IMR-90 (cell line): ENCODE data around the gene APP.

Experiments used
- FOS ChIP-seq: fragments of 150-350 bp; IDR thresholded peaks from 2 replicates; pipeline ENCODE4 v1.6.1; 2016; ENCODE audit warnings: low read depth, low read length
- TF ChIP-seq, protein P1 (sequence below): conservative IDR thresholded peaks from 2 replicates; pipeline ENCODE4 v1.5.1; 2012; ENCODE audit warnings: mild to moderate bottlenecking, low read depth, low read length, improper control_type of control experiment

- TF ChIP-seq, protein P1, sequence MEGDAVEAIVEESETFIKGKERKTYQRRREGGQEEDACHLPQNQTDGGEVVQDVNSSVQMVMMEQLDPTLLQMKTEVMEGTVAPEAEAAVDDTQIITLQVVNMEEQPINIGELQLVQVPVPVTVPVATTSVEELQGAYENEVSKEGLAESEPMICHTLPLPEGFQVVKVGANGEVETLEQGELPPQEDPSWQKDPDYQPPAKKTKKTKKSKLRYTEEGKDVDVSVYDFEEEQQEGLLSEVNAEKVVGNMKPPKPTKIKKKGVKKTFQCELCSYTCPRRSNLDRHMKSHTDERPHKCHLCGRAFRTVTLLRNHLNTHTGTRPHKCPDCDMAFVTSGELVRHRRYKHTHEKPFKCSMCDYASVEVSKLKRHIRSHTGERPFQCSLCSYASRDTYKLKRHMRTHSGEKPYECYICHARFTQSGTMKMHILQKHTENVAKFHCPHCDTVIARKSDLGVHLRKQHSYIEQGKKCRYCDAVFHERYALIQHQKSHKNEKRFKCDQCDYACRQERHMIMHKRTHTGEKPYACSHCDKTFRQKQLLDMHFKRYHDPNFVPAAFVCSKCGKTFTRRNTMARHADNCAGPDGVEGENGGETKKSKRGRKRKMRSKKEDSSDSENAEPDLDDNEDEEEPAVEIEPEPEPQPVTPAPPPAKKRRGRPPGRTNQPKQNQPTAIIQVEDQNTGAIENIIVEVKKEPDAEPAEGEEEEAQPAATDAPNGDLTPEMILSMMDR = no peak
- no peak for TF ChIP-seq FOS
Observed at GRCh38 chr21:26050857-26051256, 119.7 kb downstream of the APP start.
